ENCODE results near the gene TRAPPC4. TPM values are rescaled to one million over a fixed set of nuclear protein-coding genes. Genes with fewer than 3 reads are reported as not detected.

The TRAPPC4 gene
- total and polyA plus RNA-seq, 4 donors: 43.0 to 71.4 (median 54.5) TPM

GRCh38 chr11:119012629-119013170 lies 5.9 kb upstream of the TRAPPC4 start:
- no peak for ATAC-seq (ENCODE audit: insufficient read depth, low FRiP score)
- Histone ChIP-seq H3K36me3 (ENCODE audit: control insufficient read depth in 4 of 4, insufficient read depth in 4 of 4, low read length in 4 of 4) (peaks cover 7 to 56% (median 34%) of the 10 kb centered on the region in 4 donors), H3K9me3 (ENCODE audit: control insufficient read depth in 4 of 4, insufficient read depth in 3 of 4, low read length in 3 of 4) (no peaks in the 10 kb centered on the region), H3K4me3 (no peak overlapping the region), H3K9ac (ENCODE audit: insufficient read depth in 1 of 2, low read length in 2 of 2) (no peak overlapping the region), H3K27ac (ENCODE audit: low read depth in 1 of 2, low read length in 1 of 2) (no peak overlapping the region), H3K27me3 (ENCODE audit: control insufficient read depth in 3 of 3, insufficient read depth in 3 of 3, low read length in 2 of 3) (no peaks in the 10 kb centered on the region), H3K4me1 (ENCODE audit: control insufficient read depth in 5 of 5, insufficient read depth in 5 of 5, low read length in 5 of 5) (peaks cover 2 to 11% (median 5%) of the 10 kb centered on the region in 5 donors)
- DNase-seq: no peak
- 82 to 89% methylated on average over 3 of the region's 3 CpGs for WGBS, 2 donors
- TF ChIP-seq, protein P1, sequence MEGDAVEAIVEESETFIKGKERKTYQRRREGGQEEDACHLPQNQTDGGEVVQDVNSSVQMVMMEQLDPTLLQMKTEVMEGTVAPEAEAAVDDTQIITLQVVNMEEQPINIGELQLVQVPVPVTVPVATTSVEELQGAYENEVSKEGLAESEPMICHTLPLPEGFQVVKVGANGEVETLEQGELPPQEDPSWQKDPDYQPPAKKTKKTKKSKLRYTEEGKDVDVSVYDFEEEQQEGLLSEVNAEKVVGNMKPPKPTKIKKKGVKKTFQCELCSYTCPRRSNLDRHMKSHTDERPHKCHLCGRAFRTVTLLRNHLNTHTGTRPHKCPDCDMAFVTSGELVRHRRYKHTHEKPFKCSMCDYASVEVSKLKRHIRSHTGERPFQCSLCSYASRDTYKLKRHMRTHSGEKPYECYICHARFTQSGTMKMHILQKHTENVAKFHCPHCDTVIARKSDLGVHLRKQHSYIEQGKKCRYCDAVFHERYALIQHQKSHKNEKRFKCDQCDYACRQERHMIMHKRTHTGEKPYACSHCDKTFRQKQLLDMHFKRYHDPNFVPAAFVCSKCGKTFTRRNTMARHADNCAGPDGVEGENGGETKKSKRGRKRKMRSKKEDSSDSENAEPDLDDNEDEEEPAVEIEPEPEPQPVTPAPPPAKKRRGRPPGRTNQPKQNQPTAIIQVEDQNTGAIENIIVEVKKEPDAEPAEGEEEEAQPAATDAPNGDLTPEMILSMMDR (IDR thresholded peaks at IDR 0.05; ENCODE audit: control extremely low read depth, extremely low read depth): no peak

- peaks cover 2 to 11% (median 5%) of the 10 kb centered on the region in 5 donors for H3K4me1 ChIP-seq (ENCODE audit: control insufficient read depth in 5 of 5, insufficient read depth in 5 of 5, low read length in 5 of 5)
- no peak overlapping the region for H3K9ac ChIP-seq (ENCODE audit: insufficient read depth in 1 of 2, low read length in 2 of 2)
- TF ChIP-seq, protein P1 (IDR thresholded peaks at IDR 0.05; ENCODE audit: control extremely low read depth, extremely low read depth): no peak
- H3K27ac ChIP-seq (ENCODE audit: low read depth in 1 of 2, low read length in 1 of 2): no peak overlapping the region
- peaks cover 4 to 52% (median 33%) of the 10 kb centered on the region in 4 donors for H3K36me3 ChIP-seq (ENCODE audit: control insufficient read depth in 4 of 4, insufficient read depth in 4 of 4, low read length in 4 of 4)
- no peaks in the 10 kb centered on the region for H3K9me3 ChIP-seq (ENCODE audit: control insufficient read depth in 4 of 4, insufficient read depth in 3 of 4, low read length in 3 of 4)
- no peaks in the 10 kb centered on the region for H3K27me3 ChIP-seq (ENCODE audit: control insufficient read depth in 3 of 3, insufficient read depth in 3 of 3, low read length in 2 of 3)
- DNase-seq (no peak), ATAC-seq (ENCODE audit: insufficient read depth, low FRiP score) (no peak)
- 95% methylated on average over 17 of the region's 17 CpGs for WGBS, 2 donors
- H3K4me3 ChIP-seq: no peak overlapping the region
Measured at GRCh38 chr11:119014209-119014924, 4.2 kb upstream of the TRAPPC4 start.

- peaks cover 5 to 18% (median 8%) of the 10 kb centered on the region in 5 donors for H3K4me1 ChIP-seq (ENCODE audit: control insufficient read depth in 5 of 5, insufficient read depth in 5 of 5, low read length in 5 of 5)
- no peaks in the 10 kb centered on the region for H3K9me3 ChIP-seq (ENCODE audit: control insufficient read depth in 4 of 4, insufficient read depth in 3 of 4, low read length in 3 of 4)
- peaks cover 4 to 53% (median 33%) of the 10 kb centered on the region in 4 donors for H3K36me3 ChIP-seq (ENCODE audit: control insufficient read depth in 4 of 4, insufficient read depth in 4 of 4, low read length in 4 of 4)
- 68 to 81% methylated on average over 8 of the region's 8 CpGs for WGBS, 2 donors
- TF ChIP-seq, protein P1 (IDR thresholded peaks at IDR 0.05; ENCODE audit: control extremely low read depth, extremely low read depth): no peak
- H3K27me3 ChIP-seq (ENCODE audit: control insufficient read depth in 3 of 3, insufficient read depth in 3 of 3, low read length in 2 of 3): no peaks in the 10 kb centered on the region
- no peak overlapping the region for H3K4me3 ChIP-seq
- no peak overlapping the region for H3K27ac ChIP-seq (ENCODE audit: low read depth in 1 of 2, low read length in 1 of 2)
- DNase-seq (no peak), ATAC-seq (ENCODE audit: insufficient read depth, low FRiP score) (no peak)
- H3K9ac ChIP-seq (ENCODE audit: insufficient read depth in 1 of 2, low read length in 2 of 2): no peak overlapping the region
Measured at GRCh38 chr11:119015054-119015611, 3.4 kb upstream of the TRAPPC4 start.
